OCI-LY7 (cell line): ENCODE data around the gene FAM118B. TPM values are rescaled to one million over a fixed set of nuclear protein-coding genes. Genes with fewer than 3 reads are reported as not detected.

Experiments used
- Bru-seq: library from RNA; stranded (reverse); fragments of 400-500 nt; gene quantifications from one replicate; lab custom pipeline; 2021; lab: Mats Ljungman, UMichigan
- BruChase-seq, 2 experiments: library from RNA; stranded (reverse); fragments of 400-500 nt; gene quantifications; one replicate each; lab custom pipeline; 2021; lab: Mats Ljungman, UMichigan
- BruUV-seq: library from RNA; stranded (reverse); fragments of 400-500 nt; replicated peaks from 2 replicates; lab custom pipeline; 2021; lab: Mats Ljungman, UMichigan
- CTCF ChIA-PET: fragments of 300-600 bp; sonication (Branson Sonifier 250); formaldehyde crosslinking; loops from one replicate; lab custom pipeline; 2022; ENCODE audit warnings: antibody characterized with exemption; ENCODE audit not compliant: unreplicated experiment; lab: Charles Lee
- POLR2A ChIA-PET: fragments of 300-600 bp; sonication (Branson Sonifier 250); formaldehyde crosslinking; loops from one replicate; lab custom pipeline; 2022; ENCODE audit warnings: antibody characterized with exemption; lab: Charles Lee
- DNase-seq: peaks from one replicate; pipeline ENCODE4 v3.0.0-alpha.2; 2015; ENCODE audit warnings: low spot score
- H2AFZ ChIP-seq: fragments of 200-600 bp; sonication (generic), shearing (Covaris generic); 2 replicates; pipeline ENCODE4 v1.6.1; 2014; ENCODE audit warnings: mild to moderate bottlenecking, antibody characterized with exemption, low read length, moderate library complexity
- H3K27ac ChIP-seq: fragments of 200-600 bp; sonication (generic); 2 replicates; pipeline ENCODE4 v1.5.1; 2014; ENCODE audit warnings: mixed run types, low read depth, mild to moderate bottlenecking, moderate library complexity, low read length, inconsistent platforms; ENCODE audit not compliant: poor library complexity, severe bottlenecking
- H3K36me3 ChIP-seq: fragments of 200-600 bp; sonication (generic); 2 replicates; pipeline ENCODE4 v1.6.1; 2014; ENCODE audit warnings: mild to moderate bottlenecking, antibody characterized with exemption, low read length, moderate library complexity, mixed read lengths; ENCODE audit not compliant: insufficient read depth
- H3K4me1 ChIP-seq: fragments of 200-600 bp; sonication (generic); 2 replicates; pipeline ENCODE4 v1.5.1; 2014; ENCODE audit warnings: mild to moderate bottlenecking, low read length; ENCODE audit not compliant: insufficient read depth, poor library complexity, severe bottlenecking
- H3K4me2 ChIP-seq: fragments of 200-600 bp; sonication (generic); 2 replicates; pipeline ENCODE4 v1.6.1; 2014; ENCODE audit warnings: mild to moderate bottlenecking, low read length
- H3K4me3 ChIP-seq: fragments of 200-600 bp; sonication (generic); 2 replicates; pipeline ENCODE4 v1.5.1; 2014; ENCODE audit warnings: mild to moderate bottlenecking, low read depth, low read length; ENCODE audit not compliant: poor library complexity, severe bottlenecking
- H3K79me2 ChIP-seq: fragments of 200-600 bp; sonication (generic); 2 replicates; pipeline ENCODE4 v1.6.1; 2016; ENCODE audit warnings: low read depth, mild to moderate bottlenecking, low read length, moderate library complexity, mixed read lengths; ENCODE audit not compliant: insufficient read depth
- H3K9me2 ChIP-seq: fragments of 200-600 bp; sonication (generic); 2 replicates; pipeline ENCODE4 v1.6.1; 2016; ENCODE audit warnings: mild to moderate bottlenecking, low read length, mixed read lengths; ENCODE audit not compliant: insufficient read depth
- H3K9me3 ChIP-seq: fragments of 200-600 bp; sonication (generic); 2 replicates; pipeline ENCODE4 v1.6.1; 2014; ENCODE audit warnings: mild to moderate bottlenecking, mixed run types, low read length, mixed read lengths
- H4K20me1 ChIP-seq: fragments of 200-600 bp; sonication (generic); 2 replicates; pipeline ENCODE4 v1.6.1; 2014; ENCODE audit warnings: mild to moderate bottlenecking, antibody characterized with exemption, low read length, moderate library complexity, mixed read lengths; ENCODE audit not compliant: insufficient read depth
- CTCF ChIP-seq: fragments of 200-600 bp; sonication (generic); conservative IDR thresholded peaks from 2 replicates; pipeline ENCODE4 v1.5.1; 2014; ENCODE audit warnings: mild to moderate bottlenecking, antibody characterized with exemption, low read length, moderate library complexity, mixed read lengths
- EZH2phosphoT487 ChIP-seq: fragments of 200-600 bp; sonication (generic); IDR thresholded peaks from 2 replicates; pipeline ENCODE4 v1.6.1; 2018; ENCODE audit warnings: low read depth, borderline replicate concordance, mild to moderate bottlenecking, mixed run types, antibody characterized with exemption, low read length, moderate library complexity, mixed read lengths
- intact Hi-C: fragments of 100-400 bp; cut with micrococcal nuclease; formaldehyde crosslinking; loops from one replicate; pipeline ENCODE4 v1.10.0; 2022; ENCODE audit not compliant: unreplicated experiment
- long read RNA-seq: library from polyadenylated mRNA; stranded (forward); transcript quantifications from one replicate; pipeline ENCODE4 v2.0.0, GENCODE V29; 2022
- total RNA-seq, 2 experiments: library from RNA; depleted of rRNA in 1 of 2; stranded (reverse); fragments of >200 nt in 1 of 2; shearing (Covaris generic) in 1 of 2; gene quantifications; 2 replicates each; pipeline ENCODE4 v1.2.3, GENCODE V29; 2014 to 2022

Gene FAM118B
- total RNA-seq (2014; rRNA removed; shearing (Covaris generic)) (9.9 and 11.5 TPM in 2 replicates), total RNA-seq (2022) (12.8 and 14.8 TPM in 2 replicates), Bru-seq, nascent RNA (percentile 62 among the genes with signal in this experiment), BruChase-seq, experiment 1, labeled RNA remaining after a 6-hour chase (percentile 55 among the genes with signal in this experiment), BruChase-seq, experiment 2, labeled RNA remaining after a 2-hour chase (percentile 58 among the genes with signal in this experiment)
- long read RNA-seq, partial matches to known transcripts: 0 of 2 reads
- long read RNA-seq, other reads (novel, unspliced or antisense): 1 of 2 reads

GRCh38 chr11:126211236-126212088, at the start of gene FAM118B, which contains the start of gene RPUSD4:
TSS of gene FAM118B (plus strand) at chr11:126211782. CDS start at chr11:126235002, 23,220 bp downstream.
TSS of gene RPUSD4 (minus strand) at chr11:126211650. CDS start at chr11:126211638, 12 bp downstream.
- H3K9me3 ChIP-seq: no peaks in the 10 kb centered on the region
- intact Hi-C loops: loop anchor here (5.0 kb wide), 1 partner anchor 56 kb away; the partner anchor contains the start of genes FOXRED1 and SRPRA
- ChIA-PET CTCF (no interaction called here), POLR2A (interaction anchor here (0.7 to 1.7 kb wide), 9 partner anchors 8 to 585 kb away, joined by 3 to 4 read pairs (median 3); partner anchors contain the start of genes FOXRED1, PUS3 and SRPRA)
- peak within 1 kb of the TSS; percentile 81 for H3K4me3 ChIP-seq
- peaks cover 38% of the 10 kb centered on the region for H3K36me3 ChIP-seq
- TF ChIP-seq EZH2phosphoT487 (no peak), CTCF (no peak)
- peak within 1 kb of the TSS; percentile 62 for H2AFZ ChIP-seq
- DNase-seq: peak; percentile 97
- peaks cover 22% of the 10 kb centered on the region for H3K4me1 ChIP-seq
- peak within 1 kb of the TSS; percentile 17 for H3K27ac ChIP-seq
- BruUV-seq: no TSS peak
- H3K79me2 ChIP-seq: peaks cover 39% of the 10 kb centered on the region
- H3K4me2 ChIP-seq: peak within 1 kb of the TSS; percentile 93
- H3K9me2 ChIP-seq: no peaks in the 10 kb centered on the region
- no peaks in the 10 kb centered on the region for H4K20me1 ChIP-seq

- TF ChIP-seq CTCF (no peak), EZH2phosphoT487 (no peak)
- Histone ChIP-seq H3K4me1 (no peaks in the 10 kb centered on the region), H3K4me3 (no peak overlapping the region), H4K20me1 (no peaks in the 10 kb centered on the region), H3K9me3 (no peaks in the 10 kb centered on the region), H3K9me2 (no peaks in the 10 kb centered on the region), H3K36me3 (no peaks in the 10 kb centered on the region), H3K4me2 (no peak overlapping the region), H2AFZ (no peak overlapping the region), H3K27ac (no peak overlapping the region), H3K79me2 (no peaks in the 10 kb centered on the region)
- CTCF ChIA-PET: no interaction called here
- DNase-seq: no peak
- no TSS peak for BruUV-seq
- intact Hi-C loops: no loop called here
- POLR2A ChIA-PET: interaction anchor here (0.6 kb wide), 1 partner anchor 144 kb away, joined by 5 read pairs; no protein-coding TSS in a partner anchor
These were observed 49.1 kb upstream of the FAM118B start for GRCh38 chr11:126162306-126163030.
